ENCODE measurements around the gene ACTRT3.
"Not testable (repeated sequence)": the region's sequence is repeated elsewhere in the genome, so short reads cannot be mapped to it uniquely, and the experiment has no call there.

The ACTRT3 gene

DNA sequence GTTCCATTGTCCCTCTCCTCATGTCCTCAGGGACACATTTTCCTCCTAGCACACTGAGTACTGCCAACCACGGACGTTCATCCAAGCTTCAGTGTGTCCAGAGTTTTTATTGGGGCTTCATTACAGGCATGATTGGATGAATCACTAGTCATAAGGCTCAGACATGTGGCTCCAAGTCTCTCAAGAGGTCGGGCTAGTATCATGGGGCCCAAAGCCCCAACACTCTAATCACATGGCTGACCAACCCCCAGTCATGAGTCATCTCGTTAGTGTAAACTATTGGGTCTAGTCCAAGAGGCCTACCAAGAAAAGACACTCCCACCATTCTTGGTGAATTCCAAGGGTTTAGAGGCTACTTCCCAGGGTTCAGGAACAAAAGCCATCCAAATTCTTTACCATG, 8.9 kb downstream of the ACTRT3 start:
- no peaks in the 10 kb centered on the region for H3K9me3 Mint-ChIP-seq
- peaks cover 10% of the 10 kb centered on the region for H3K4me1 Mint-ChIP-seq (ENCODE audit: low read depth)
- H3K4me3 Mint-ChIP-seq, result no peak overlapping the region
- H3K27ac Mint-ChIP-seq, result no peak overlapping the region
- intact Hi-C loops (cut with micrococcal nuclease), result loop anchor here (5.0 to 10.0 kb wide), 5 partner anchors 104 to 1666 kb away; partner anchors contain the start of genes GOLIM4, LRRC31 and SEC62
- peaks cover 6% of the 10 kb centered on the region for H3K27me3 Mint-ChIP-seq
- H3K36me3 Mint-ChIP-seq (ENCODE audit: low read depth), result peaks cover 5% of the 10 kb centered on the region

DNA sequence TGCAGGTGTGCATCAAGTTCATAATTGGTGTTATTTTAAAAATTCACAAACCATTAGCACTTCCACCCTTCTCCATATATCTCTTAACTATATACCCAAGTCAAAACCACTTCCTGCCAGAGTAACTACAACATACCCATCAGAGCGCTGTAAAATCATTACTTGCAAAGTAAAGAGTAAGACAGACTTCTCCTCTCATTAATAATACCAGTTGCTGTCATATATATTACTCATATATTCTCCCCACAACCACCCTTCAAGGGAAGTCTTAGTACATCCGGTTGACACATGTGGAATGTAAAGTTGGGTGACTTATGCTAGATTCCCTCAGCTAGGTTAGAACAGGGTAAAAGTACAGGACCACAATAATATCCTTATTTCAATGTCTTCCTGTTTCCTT, 10.1 kb downstream of the ACTRT3 start:
- no peaks in the 10 kb centered on the region for H3K9me3 Mint-ChIP-seq
- H3K4me3 Mint-ChIP-seq, result no peak overlapping the region
- H3K27me3 Mint-ChIP-seq, result peaks cover 11% of the 10 kb centered on the region
- H3K27ac Mint-ChIP-seq, result no peak overlapping the region
- intact Hi-C loops (cut with micrococcal nuclease), result loop anchor here (10.0 kb wide), 1 partner anchor 104 kb away; no protein-coding TSS in a partner anchor
- peaks cover 2% of the 10 kb centered on the region for H3K36me3 Mint-ChIP-seq (ENCODE audit: low read depth)
- H3K4me1 Mint-ChIP-seq (ENCODE audit: low read depth), result peaks cover 10% of the 10 kb centered on the region

DNA sequence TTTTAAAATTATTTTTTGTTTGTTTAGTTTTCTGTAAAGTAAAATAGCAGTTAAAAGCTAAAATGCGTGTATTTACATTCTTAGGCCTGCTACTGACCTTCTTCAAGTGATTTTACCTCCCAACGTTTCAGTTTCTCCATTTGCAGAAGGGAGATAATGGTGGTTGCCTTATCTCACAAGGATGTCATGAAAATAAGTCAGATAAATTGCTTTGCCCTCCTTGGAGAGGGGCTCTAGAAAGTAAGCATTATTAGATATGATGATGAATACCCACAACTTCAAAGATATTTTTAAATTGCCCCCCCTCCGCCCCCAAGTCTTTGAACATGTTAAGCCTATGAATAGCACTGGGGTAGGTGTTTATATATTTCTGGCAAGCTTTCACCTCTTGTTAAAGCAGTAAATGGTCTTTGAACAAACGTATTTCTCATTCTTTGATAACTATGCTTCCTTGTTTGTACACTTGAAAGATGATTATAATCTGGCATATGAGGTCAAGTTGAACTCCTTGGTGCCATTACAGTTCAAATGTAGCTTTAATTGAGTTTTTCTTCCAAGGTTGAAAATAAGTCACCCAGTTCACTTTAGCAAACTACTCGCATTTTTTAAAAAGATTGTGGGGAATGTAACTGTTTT, 10.9 kb downstream of the ACTRT3 start:
- Mint-ChIP-seq H3K36me3 (ENCODE audit: low read depth) (no peaks in the 10 kb centered on the region), H3K4me1 (ENCODE audit: low read depth) (peaks cover 10% of the 10 kb centered on the region), H3K27me3 (peaks cover 11% of the 10 kb centered on the region), H3K27ac (no peak overlapping the region), H3K9me3 (no peaks in the 10 kb centered on the region), H3K4me3 (no peak overlapping the region)
- intact Hi-C loops (cut with micrococcal nuclease), result loop anchor here (10.0 kb wide), 1 partner anchor 104 kb away; no protein-coding TSS in a partner anchor

DNA sequence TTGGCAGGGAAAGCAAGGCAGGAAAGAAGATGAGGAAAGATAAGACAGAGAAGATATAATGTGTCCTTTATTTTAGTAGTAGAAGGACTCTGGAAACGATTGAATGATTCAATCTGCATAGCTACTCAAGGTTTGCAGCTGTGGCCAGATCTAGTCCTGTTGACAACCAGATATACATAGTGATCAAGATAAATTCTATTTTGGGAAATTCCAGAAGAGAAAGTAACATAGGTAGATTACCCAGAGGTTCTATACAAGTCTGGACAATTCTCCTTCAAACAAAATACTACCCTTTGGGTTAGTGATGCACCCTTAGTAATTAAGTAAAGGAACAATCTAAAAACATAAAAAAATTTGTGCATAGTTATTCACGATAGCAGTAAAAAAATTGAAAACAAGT, 13.9 kb downstream of the ACTRT3 start:
- no peak overlapping the region for H3K4me3 Mint-ChIP-seq
- no peaks in the 10 kb centered on the region for H3K36me3 Mint-ChIP-seq (ENCODE audit: low read depth)
- H3K27ac Mint-ChIP-seq, result no peak overlapping the region
- H3K4me1 Mint-ChIP-seq (ENCODE audit: low read depth), result peaks cover 6% of the 10 kb centered on the region
- intact Hi-C loops (cut with micrococcal nuclease), result loop anchor here (10.0 kb wide), 1 partner anchor 101 kb away; no protein-coding TSS in a partner anchor
- H3K27me3 Mint-ChIP-seq, result peaks cover 14% of the 10 kb centered on the region
- no peaks in the 10 kb centered on the region for H3K9me3 Mint-ChIP-seq

DNA sequence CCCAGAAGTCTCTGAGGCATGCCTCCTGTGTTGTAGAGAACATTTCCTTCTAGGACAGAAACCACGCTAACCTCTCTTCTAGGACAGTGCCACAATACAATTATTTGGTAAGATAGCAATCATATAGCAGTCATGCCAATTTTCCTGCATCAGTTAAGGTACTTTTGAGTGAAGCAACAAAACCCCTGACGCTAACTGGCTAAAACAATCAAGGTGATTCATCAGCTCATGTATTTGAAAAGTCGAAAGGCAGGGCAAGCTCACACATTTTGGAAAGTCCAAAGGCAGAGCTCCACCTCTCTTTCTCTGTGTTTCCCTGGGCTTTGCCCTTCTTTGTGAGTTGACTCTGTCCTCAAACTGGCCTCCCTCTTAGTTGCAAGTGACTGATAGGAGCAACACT, 14.7 kb downstream of the ACTRT3 start:
- no peak overlapping the region for H3K4me3 Mint-ChIP-seq
- no peaks in the 10 kb centered on the region for H3K9me3 Mint-ChIP-seq
- no peak overlapping the region for H3K27ac Mint-ChIP-seq
- H3K27me3 Mint-ChIP-seq, result peaks cover 15% of the 10 kb centered on the region
- intact Hi-C loops (cut with micrococcal nuclease), result loop anchor here (10.0 kb wide), 1 partner anchor 100 kb away; no protein-coding TSS in a partner anchor
- H3K4me1 Mint-ChIP-seq (ENCODE audit: low read depth), result peaks cover 6% of the 10 kb centered on the region
- H3K36me3 Mint-ChIP-seq (ENCODE audit: low read depth), result no peaks in the 10 kb centered on the region

DNA sequence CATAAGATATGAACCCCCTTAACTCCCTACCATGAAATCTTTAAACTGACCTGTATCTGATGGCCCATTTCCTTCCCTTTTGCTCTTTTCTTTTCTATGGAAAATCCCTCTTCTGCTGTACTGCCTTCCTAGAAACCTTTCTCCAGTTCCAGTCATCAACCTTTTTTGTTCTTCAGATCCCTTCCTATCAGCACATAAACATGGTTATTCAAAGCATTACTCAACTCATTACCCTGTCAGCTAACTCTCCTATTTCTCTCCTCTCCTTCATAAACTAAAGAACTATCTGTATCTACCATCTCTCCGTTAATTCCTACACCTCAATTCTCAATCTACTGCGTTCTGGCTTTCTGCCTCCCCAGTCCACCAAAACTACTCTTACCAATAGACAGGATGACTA, 17.5 kb downstream of the ACTRT3 start:
- no peak overlapping the region for H3K27ac Mint-ChIP-seq
- no peaks in the 10 kb centered on the region for H3K36me3 Mint-ChIP-seq (ENCODE audit: low read depth)
- peaks cover 19% of the 10 kb centered on the region for H3K27me3 Mint-ChIP-seq
- no peak overlapping the region for H3K4me3 Mint-ChIP-seq
- H3K9me3 Mint-ChIP-seq, result no peaks in the 10 kb centered on the region
- intact Hi-C loops (cut with micrococcal nuclease), result loop anchor here (10.0 kb wide), 1 partner anchor 97 kb away; no protein-coding TSS in a partner anchor
- no peaks in the 10 kb centered on the region for H3K4me1 Mint-ChIP-seq (ENCODE audit: low read depth)

DNA sequence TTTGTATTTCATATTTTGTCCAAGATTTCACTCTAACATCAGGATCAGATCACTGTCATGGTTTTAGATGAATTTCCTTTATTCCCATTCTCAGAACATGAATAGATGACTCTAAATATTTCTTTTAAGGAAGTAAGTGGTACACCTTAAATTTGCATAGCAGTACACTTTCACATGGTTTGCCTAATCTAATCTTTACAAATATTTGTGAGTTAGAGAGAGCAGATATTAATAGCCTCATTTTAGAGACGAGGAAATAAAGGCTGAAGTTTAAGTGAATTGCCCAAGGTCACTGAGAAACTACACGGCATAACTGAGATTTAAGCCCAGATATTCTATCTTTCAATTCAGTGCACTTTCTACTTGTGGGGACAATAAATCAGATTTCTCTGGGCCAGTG, 18.7 kb downstream of the ACTRT3 start:
- no peaks in the 10 kb centered on the region for H3K36me3 Mint-ChIP-seq (ENCODE audit: low read depth)
- intact Hi-C loops (cut with micrococcal nuclease), result loop anchor here (10.0 kb wide), 1 partner anchor 96 kb away; no protein-coding TSS in a partner anchor

DNA sequence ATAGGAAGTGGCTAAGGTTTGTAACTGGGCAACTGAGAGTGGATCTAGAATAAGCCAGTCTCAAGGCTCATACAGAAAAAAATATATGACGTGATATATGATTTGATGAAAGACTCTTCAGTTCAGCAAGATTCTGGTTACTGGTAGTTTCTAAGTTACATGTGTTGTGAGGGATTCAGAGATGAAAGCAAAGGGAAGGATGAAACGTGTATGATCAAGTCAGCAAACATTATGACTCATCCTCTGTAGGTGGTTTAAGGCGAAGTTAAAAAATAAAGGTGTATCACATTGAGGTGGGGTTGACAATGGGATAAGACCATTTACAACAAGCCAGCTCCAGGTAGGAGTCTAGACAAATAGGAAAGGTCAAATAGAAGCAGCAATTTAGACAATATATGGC, 20.7 kb downstream of the ACTRT3 start:
- no peaks in the 10 kb centered on the region for H3K4me1 Mint-ChIP-seq (ENCODE audit: low read depth)
- H3K27ac Mint-ChIP-seq, result no peak overlapping the region
- H3K27me3 Mint-ChIP-seq, result peaks cover 10% of the 10 kb centered on the region
- intact Hi-C loops (cut with micrococcal nuclease), result no loop called here
- H3K9me3 Mint-ChIP-seq, result no peaks in the 10 kb centered on the region
- no peak overlapping the region for H3K4me3 Mint-ChIP-seq
- no peaks in the 10 kb centered on the region for H3K36me3 Mint-ChIP-seq (ENCODE audit: low read depth)

More for the DNA sequence above, 18.7 kb downstream of the ACTRT3 start:
- H3K4me1 Mint-ChIP-seq (ENCODE audit: low read depth), result no peaks in the 10 kb centered on the region
- peaks cover 15% of the 10 kb centered on the region for H3K27me3 Mint-ChIP-seq
- no peak overlapping the region for H3K4me3 Mint-ChIP-seq
- H3K27ac Mint-ChIP-seq, result no peak overlapping the region
- H3K9me3 Mint-ChIP-seq, result no peaks in the 10 kb centered on the region

DNA sequence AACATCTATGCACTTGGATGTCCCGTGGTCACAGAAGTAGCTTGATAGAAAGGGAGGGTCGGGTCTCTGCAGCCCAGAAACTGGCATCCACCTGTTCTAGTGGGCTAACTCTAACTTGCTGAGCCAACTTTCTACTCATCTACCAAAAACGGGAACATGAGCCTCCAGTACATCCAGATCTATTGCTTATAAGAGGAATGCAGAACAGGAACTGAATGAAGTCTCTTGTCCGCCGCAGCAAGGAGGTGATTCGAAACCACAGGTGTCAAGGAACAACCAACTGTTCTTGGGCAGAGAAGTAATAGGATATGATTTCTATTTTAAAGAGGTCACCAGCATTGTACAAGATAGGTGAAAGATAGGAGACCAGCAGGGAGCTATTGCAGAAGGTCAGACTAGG, 22.4 kb downstream of the ACTRT3 start:
- peaks cover 8% of the 10 kb centered on the region for H3K27me3 Mint-ChIP-seq
- no peak overlapping the region for H3K27ac Mint-ChIP-seq
- H3K4me1 Mint-ChIP-seq (ENCODE audit: low read depth), result no peaks in the 10 kb centered on the region
- intact Hi-C loops (cut with micrococcal nuclease), result no loop called here
- H3K9me3 Mint-ChIP-seq, result no peaks in the 10 kb centered on the region
- H3K36me3 Mint-ChIP-seq (ENCODE audit: low read depth), result no peaks in the 10 kb centered on the region
- no peak overlapping the region for H3K4me3 Mint-ChIP-seq

DNA sequence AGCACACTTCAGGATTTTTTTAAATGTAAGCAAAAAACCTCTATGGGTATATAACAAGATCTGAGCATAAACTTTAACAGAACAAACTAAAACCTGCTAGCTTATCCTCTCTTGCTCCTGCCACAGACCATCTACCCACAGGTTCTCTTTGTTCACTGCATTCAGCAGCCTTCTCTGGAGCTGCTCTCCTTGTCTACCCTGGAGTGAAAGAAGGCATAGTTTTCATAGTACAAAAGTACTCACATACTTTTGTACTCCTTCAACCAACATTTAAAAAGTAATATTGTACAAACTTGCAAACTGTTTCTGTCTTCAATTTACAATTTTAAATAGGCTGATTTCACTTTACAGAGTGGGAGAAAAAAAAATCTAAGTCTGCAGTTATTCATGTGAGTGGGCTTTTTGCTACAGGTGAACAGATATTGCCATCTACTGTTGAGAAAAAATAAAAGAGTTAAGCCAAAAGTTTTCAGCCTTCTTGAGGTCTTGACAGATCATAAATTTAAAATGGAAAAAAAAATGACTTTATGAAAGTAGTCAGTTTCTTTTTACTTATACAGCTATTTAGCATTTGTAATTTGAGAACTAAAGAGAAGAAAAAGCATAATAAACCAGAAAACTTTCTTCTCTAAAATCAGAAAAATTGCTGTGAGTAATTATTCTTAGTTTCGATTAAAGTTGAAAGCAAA, 24.9 kb downstream of the ACTRT3 start:
- H3K4me1 Mint-ChIP-seq (ENCODE audit: low read depth), result no peaks in the 10 kb centered on the region
- H3K4me3 Mint-ChIP-seq, result no peak overlapping the region
- peaks cover 6% of the 10 kb centered on the region for H3K27me3 Mint-ChIP-seq
- H3K9me3 Mint-ChIP-seq, result no peaks in the 10 kb centered on the region
- intact Hi-C loops (cut with micrococcal nuclease), result no loop called here
- H3K36me3 Mint-ChIP-seq (ENCODE audit: low read depth), result no peaks in the 10 kb centered on the region
- H3K27ac Mint-ChIP-seq, result no peak overlapping the region

DNA sequence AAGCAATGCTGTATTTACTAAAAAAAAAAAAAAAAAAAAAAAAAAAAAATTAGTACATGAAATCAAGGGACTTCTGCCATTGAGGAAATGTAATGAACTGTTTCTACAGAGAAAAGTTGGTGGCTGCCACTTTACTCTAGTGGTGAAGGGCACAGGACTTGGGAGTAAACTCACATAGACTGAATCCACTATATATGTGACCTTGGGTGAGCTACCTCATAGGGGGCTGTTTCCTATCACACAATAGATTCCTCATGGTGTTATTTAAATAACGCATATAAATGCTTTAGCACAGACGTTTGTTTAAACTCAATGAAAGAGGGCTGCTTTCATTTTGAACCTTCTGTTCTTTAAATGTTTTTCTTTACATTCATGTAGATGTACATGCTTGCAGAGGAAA, 30.3 kb downstream of the ACTRT3 start:
- Mint-ChIP-seq H3K36me3 (ENCODE audit: low read depth) (no peaks in the 10 kb centered on the region), H3K4me3 (no peak overlapping the region), H3K27ac (no peak overlapping the region), H3K4me1 (ENCODE audit: low read depth) (no peaks in the 10 kb centered on the region), H3K9me3 (peaks cover 11% of the 10 kb centered on the region), H3K27me3 (peaks cover 2% of the 10 kb centered on the region)
- intact Hi-C loops (cut with micrococcal nuclease), result no loop called here

DNA sequence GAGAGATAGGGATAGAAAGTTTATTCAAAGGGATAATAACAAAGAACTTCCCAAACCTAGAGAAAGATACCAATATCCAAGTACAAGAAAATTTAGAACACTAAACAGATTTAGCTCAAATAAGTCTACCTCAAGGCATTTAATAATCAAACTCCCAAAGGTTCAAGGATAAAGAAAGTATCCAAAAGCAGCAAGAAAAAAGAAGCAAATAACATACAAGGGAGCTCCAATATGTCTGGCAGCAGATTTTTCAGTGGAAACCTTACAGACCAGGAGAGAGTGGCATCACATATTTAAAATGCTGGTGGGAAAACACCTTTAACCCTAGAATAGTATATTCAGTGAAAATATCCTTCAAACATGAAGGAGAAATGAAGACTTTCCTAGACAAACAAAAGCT, 37.5 kb downstream of the ACTRT3 start:
- H3K27ac Mint-ChIP-seq; H3K27me3 Mint-ChIP-seq; H3K4me3 Mint-ChIP-seq; H3K4me1 Mint-ChIP-seq (ENCODE audit: low read depth); intact Hi-C loops (cut with micrococcal nuclease); H3K36me3 Mint-ChIP-seq (ENCODE audit: low read depth): not testable (repeated sequence)
- H3K9me3 Mint-ChIP-seq, result peaks cover 48% of the 10 kb centered on the region

DNA sequence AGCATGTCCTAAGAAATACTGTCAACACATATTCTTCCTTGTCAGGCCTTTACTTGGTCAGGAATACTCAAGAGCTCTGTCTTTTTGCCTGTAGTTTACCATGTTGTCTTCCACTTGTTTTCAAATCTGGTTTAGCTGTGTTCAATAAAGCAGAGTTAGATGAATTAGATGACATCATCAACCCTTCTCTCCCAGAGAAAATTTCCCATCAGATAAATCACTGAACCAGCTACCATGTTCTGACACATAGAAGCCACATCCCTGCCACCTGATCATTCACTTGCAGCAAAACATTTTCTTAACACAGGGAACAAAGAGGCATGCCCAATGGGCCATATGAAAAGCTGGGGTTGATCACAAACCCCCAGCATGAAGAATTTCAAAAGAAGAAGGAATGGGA, 46.6 kb downstream of the ACTRT3 start:
- peaks cover 4% of the 10 kb centered on the region for H3K9me3 Mint-ChIP-seq
- intact Hi-C loops (cut with micrococcal nuclease), result no loop called here

DNA sequence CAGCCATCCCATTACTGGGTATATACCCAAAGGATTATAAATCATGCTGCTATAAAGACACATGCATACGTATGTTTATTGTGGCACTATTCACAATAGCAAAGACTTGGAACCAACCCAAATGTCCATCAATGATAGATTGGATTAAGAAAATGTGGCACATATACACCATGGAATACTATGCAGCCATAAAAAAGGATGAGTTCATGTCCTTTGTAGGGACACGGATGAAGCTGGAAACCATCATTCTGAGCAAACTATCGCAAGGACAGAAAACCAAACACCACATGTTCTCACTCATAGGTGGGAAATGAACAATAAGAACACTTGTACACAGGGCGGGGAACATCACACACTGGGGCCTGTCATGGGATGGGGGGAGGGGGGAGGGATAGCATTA, 50.9 kb downstream of the ACTRT3 start:
- H3K9me3 Mint-ChIP-seq; H3K27ac Mint-ChIP-seq; intact Hi-C loops (cut with micrococcal nuclease); H3K4me3 Mint-ChIP-seq; H3K4me1 Mint-ChIP-seq (ENCODE audit: low read depth); H3K36me3 Mint-ChIP-seq (ENCODE audit: low read depth); H3K27me3 Mint-ChIP-seq: not testable (repeated sequence)

More for the DNA sequence above, 46.6 kb downstream of the ACTRT3 start:
- peaks cover 2% of the 10 kb centered on the region for H3K27me3 Mint-ChIP-seq
- H3K4me1 Mint-ChIP-seq (ENCODE audit: low read depth), result no peaks in the 10 kb centered on the region
- no peak overlapping the region for H3K4me3 Mint-ChIP-seq
- no peaks in the 10 kb centered on the region for H3K36me3 Mint-ChIP-seq (ENCODE audit: low read depth)
- no peak overlapping the region for H3K27ac Mint-ChIP-seq

All from dendritic cell treated with granulocyte-macrophage colony-stimulating factor and Interleukin-4, amounts not matched to agents 40 ng/mL and 50 ng/mL, for 4 days (primary cell).